Lower lobe of right lung (tissue), 2 donors: ENCODE data around the gene DLX1. TPM values are rescaled to one million over a fixed set of nuclear protein-coding genes. Genes with fewer than 3 reads are reported as not detected.

ENCODE experiments used
- ATAC-seq, 2 donors: fragments of 200-7000 bp; cut with Tn5 transposase; one replicate each; pipeline ENCODE4 v1.9.1; 2020 to 2022; ENCODE audit warnings: mild to moderate bottlenecking in 2 of 2, moderate library complexity in 2 of 2
- DNase-seq: peaks from one replicate; pipeline ENCODE4 v3.0.0-alpha.2; 2020
- H3K27ac ChIP-seq: fragments of 200-600 bp; one replicate; pipeline ENCODE4 v1.8.0; 2022
- H3K27me3 ChIP-seq: fragments of 200-600 bp; one replicate; pipeline ENCODE4 v1.8.0; 2022; ENCODE audit warnings: low read depth
- H3K36me3 ChIP-seq: fragments of 200-600 bp; one replicate; pipeline ENCODE4 v1.8.0; 2022; ENCODE audit warnings: mild to moderate bottlenecking
- H3K4me1 ChIP-seq: fragments of 200-600 bp; one replicate; pipeline ENCODE4 v1.8.0; 2022
- H3K4me3 ChIP-seq: fragments of 200-600 bp; one replicate; pipeline ENCODE4 v1.8.0; 2022; ENCODE audit warnings: mild to moderate bottlenecking
- H3K9me3 ChIP-seq: fragments of 200-600 bp; one replicate; pipeline ENCODE4 v1.8.0; 2022
- CTCF ChIP-seq: fragments of 200-600 bp; IDR thresholded peaks from one replicate; pipeline ENCODE4 v1.8.0; 2022; ENCODE audit warnings: antibody characterized with exemption, mild to moderate bottlenecking
- intact Hi-C: fragments of 100-400 bp; cut with DNase I; formaldehyde crosslinking; loops from one replicate; pipeline ENCODE4 v1.11.0; 2022
- total RNA-seq: library from RNA; stranded (reverse); fragmentation: NEBNext Ultra II Directional; extraction: Animal tissue kit (Norgen Biotek cat#: 25700); gene quantifications from one replicate; pipeline ENCODE4 v1.2.1, GENCODE V29; 2021
- donor health status: DM: no; HTN: yes; CAD: no; lungs with severe emphysema.

DLX1 gene
- total RNA-seq, 1 donor from 2014 or later, result not detected

- peaks cover 46% of the 10 kb centered on the region for H3K4me1 ChIP-seq
- TF ChIP-seq CTCF, result no peak
These were observed 2.2 kb upstream of the DLX1 start for GRCh38 chr2:172082944-172083627.

GRCh38 chr2:172083628-172084394, 1.5 kb upstream of the DLX1 start:
- Histone ChIP-seq H3K27me3 (peaks cover 100% of the 10 kb centered on the region), H3K36me3 (no peaks in the 10 kb centered on the region), H3K4me3 (peak overlapping the region; percentile 52), H3K4me1 (peaks cover 46% of the 10 kb centered on the region), H3K9me3 (no peaks in the 10 kb centered on the region), H3K27ac (no peak overlapping the region)
- intact Hi-C loops, result no loop called here
- ATAC-seq, result no peak
- no peak for DNase-seq
- TF ChIP-seq CTCF, result no peak

More at GRCh38 chr2:172082944-172083627, 2.2 kb upstream of the DLX1 start:
- Histone ChIP-seq H3K4me3 (no peak overlapping the region), H3K36me3 (no peaks in the 10 kb centered on the region), H3K27ac (no peak overlapping the region), H3K9me3 (no peaks in the 10 kb centered on the region), H3K27me3 (peaks cover 100% of the 10 kb centered on the region)
- no peak for ATAC-seq
- intact Hi-C loops, result no loop called here
- no peak for DNase-seq

- DNase-seq, result no peak
- Histone ChIP-seq H3K36me3 (no peaks in the 10 kb centered on the region), H3K4me3 (peak overlapping the region; percentile 52), H3K27me3 (peaks cover 100% of the 10 kb centered on the region), H3K4me1 (peaks cover 46% of the 10 kb centered on the region), H3K9me3 (no peaks in the 10 kb centered on the region), H3K27ac (no peak overlapping the region)
- no peak for ATAC-seq
- TF ChIP-seq CTCF, result no peak
- intact Hi-C loops, result no loop called here
These were observed 987 bp upstream of the DLX1 start for GRCh38 chr2:172084395-172084644.

- Histone ChIP-seq H3K27me3 (peaks cover 100% of the 10 kb centered on the region), H3K4me1 (peaks cover 46% of the 10 kb centered on the region), H3K9me3 (no peaks in the 10 kb centered on the region), H3K4me3 (peak overlapping the region; percentile 52), H3K36me3 (no peaks in the 10 kb centered on the region), H3K27ac (no peak overlapping the region)
- peak; percentile 77 to 78 for ATAC-seq
- TF ChIP-seq CTCF, result no peak
- peak; percentile 70 for DNase-seq
- intact Hi-C loops, result no loop called here
These were observed 455 bp upstream of the DLX1 start for GRCh38 chr2:172084645-172085459.

GRCh38 chr2:172086241-172087206, 1.2 kb downstream of the DLX1 start:
- peak in 1 of 2 donors; percentile 20 for ATAC-seq
- H3K4me3 ChIP-seq, result no peak overlapping the region
- H3K27me3 ChIP-seq, result peaks cover 100% of the 10 kb centered on the region
- no peak for TF ChIP-seq CTCF
- H3K27ac ChIP-seq, result no peak overlapping the region
- intact Hi-C loops, result no loop called here
- H3K9me3 ChIP-seq, result no peaks in the 10 kb centered on the region
- DNase-seq, result no peak
- peaks cover 46% of the 10 kb centered on the region for H3K4me1 ChIP-seq
- H3K36me3 ChIP-seq, result no peaks in the 10 kb centered on the region
